Keratinocyte (primary cell): ENCODE results near the gene ADAMTS2. TPM values are rescaled to one million over a fixed set of nuclear protein-coding genes. Genes with fewer than 3 reads are reported as not detected.

Source experiments
- DNase-seq: peaks from one replicate; pipeline ENCODE4 v3.0.0-alpha.2; 2011; ENCODE audit warnings: low read depth, missing footprints, low spot score
- FAIRE-seq: peaks from 2 replicates; lab custom pipeline; 2011; peaks lifted over from hg19 to GRCh38; lab: Jason Lieb, UNC
- H2AFZ ChIP-seq: 2 replicates; pipeline ENCODE4 v1.6.0; 2012; ENCODE audit warnings: low read length, control low read depth, inconsistent platforms; ENCODE audit not compliant: control insufficient read depth
- H3K27ac ChIP-seq: 2 replicates; pipeline ENCODE4 v1.5.1; 2011; ENCODE audit warnings: low read length; ENCODE audit not compliant: control insufficient read depth, insufficient read depth
- H3K27me3 ChIP-seq: 3 replicates; pipeline ENCODE4 v1.6.0; 2011; ENCODE audit warnings: low read length; ENCODE audit not compliant: control insufficient read depth, insufficient read depth; ENCODE audit errors: extremely low read depth
- H3K36me3 ChIP-seq, 2 experiments: 2 replicates in 1 of 2; 3 replicates in 1 of 2; pipeline ENCODE4 v1.5.1; 2011; ENCODE audit warnings: low read length in 2 of 2, mild to moderate bottlenecking in 1 of 2; ENCODE audit not compliant: control insufficient read depth in 2 of 2, insufficient read depth in 2 of 2; ENCODE audit errors: extremely low read depth in 1 of 2
- H3K4me1 ChIP-seq: 3 replicates; pipeline ENCODE4 v1.5.1; 2011; ENCODE audit warnings: low read length; ENCODE audit not compliant: control insufficient read depth, insufficient read depth; ENCODE audit errors: extremely low read depth
- H3K4me2 ChIP-seq: 3 replicates; pipeline ENCODE4 v1.6.0; 2011; ENCODE audit warnings: low read depth, low read length; ENCODE audit not compliant: control insufficient read depth, insufficient read depth; ENCODE audit errors: extremely low read depth
- H3K4me3 ChIP-seq, 3 experiments: fragments of 200-600 bp in 1 of 3; sonication (generic) in 1 of 3; 2 replicates in 2 of 3; 3 replicates in 1 of 3; pipeline ENCODE4 v1.5.1; 2011 to 2016; ENCODE audit warnings: low read length in 3 of 3, mild to moderate bottlenecking in 3 of 3, control low read depth in 2 of 3, inconsistent platforms in 1 of 3, low read depth in 1 of 3, mixed read lengths in 1 of 3, mixed run types in 1 of 3, moderate library complexity in 1 of 3; ENCODE audit not compliant: control insufficient read depth in 2 of 3, insufficient read depth in 2 of 3; ENCODE audit errors: extremely low read depth in 1 of 3
- H3K79me2 ChIP-seq: 2 replicates; pipeline ENCODE4 v1.6.0; 2012; ENCODE audit warnings: low read length; ENCODE audit not compliant: control insufficient read depth, insufficient read depth
- H3K9ac ChIP-seq: 3 replicates; pipeline ENCODE4 v1.6.0; 2011; ENCODE audit warnings: low read length; ENCODE audit not compliant: control insufficient read depth, insufficient read depth; ENCODE audit errors: extremely low read depth
- H3K9me1 ChIP-seq: 3 replicates; pipeline ENCODE4 v1.6.0; 2011; ENCODE audit warnings: low read length; ENCODE audit not compliant: control insufficient read depth, insufficient read depth; ENCODE audit errors: extremely low read depth
- H3K9me3 ChIP-seq: 2 replicates; pipeline ENCODE4 v1.5.1; 2012; ENCODE audit warnings: low read depth, low read length; ENCODE audit not compliant: control insufficient read depth
- H4K20me1 ChIP-seq: 3 replicates; pipeline ENCODE4 v1.6.0; 2011; ENCODE audit warnings: low read length; ENCODE audit not compliant: control insufficient read depth, insufficient read depth; ENCODE audit errors: extremely low read depth
- EZH2 ChIP-seq: IDR thresholded peaks from one replicate; pipeline ENCODE4 v1.6.1; 2012; ENCODE audit warnings: inconsistent platforms, mild to moderate bottlenecking, low read length, moderate library complexity
- dilution Hi-C: fragments of 300-500 bp; cut with MboI; formaldehyde crosslinking; loops from one replicate; pipeline ENCODE4 v1.7.0; 2020; ENCODE audit warnings: low sequenced_read_pairs; ENCODE audit not compliant: extremely low pct_ligation_motif_present
- polyA plus RNA-seq, 5 experiments: library from polyadenylated mRNA; depleted of rRNA in 3 of 5; stranded (reverse) in 3 of 5; stranded (forward) in 1 of 5; unstranded in 1 of 5; fragments of >200 nt; gene quantifications; 1 replicate in 1 of 5; 2 replicates in 3 of 5; 3 replicates in 1 of 5; pipeline versions ENCODE4 v1.2.1 to v1.2.3, GENCODE V29; 2011 to 2012; ENCODE audit warnings: missing spikeins in 2 of 5, low read depth in 1 of 5, low replicate concordance in 1 of 5
- TF ChIP-seq, protein P1 (sequence below), 3 experiments: IDR thresholded peaks in 1 of 3; conservative IDR thresholded peaks in 1 of 3; optimal IDR thresholded peaks in 1 of 3; 2 replicates in 2 of 3; 3 replicates in 1 of 3; pipeline versions ENCODE3 to v1.5.1; 2011; ENCODE audit warnings: low read length in 3 of 3, mild to moderate bottlenecking in 3 of 3, moderate library complexity in 2 of 3, control low read depth in 1 of 3, inconsistent platforms in 1 of 3; ENCODE audit not compliant: insufficient read depth in 2 of 3; ENCODE audit errors: extremely low read depth in 1 of 3

ADAMTS2 gene
- polyA plus RNA-seq, 1 donor (not counting 4 experiments of a cell fraction or from before 2014, with no cell fraction given), result not detected

DNA sequence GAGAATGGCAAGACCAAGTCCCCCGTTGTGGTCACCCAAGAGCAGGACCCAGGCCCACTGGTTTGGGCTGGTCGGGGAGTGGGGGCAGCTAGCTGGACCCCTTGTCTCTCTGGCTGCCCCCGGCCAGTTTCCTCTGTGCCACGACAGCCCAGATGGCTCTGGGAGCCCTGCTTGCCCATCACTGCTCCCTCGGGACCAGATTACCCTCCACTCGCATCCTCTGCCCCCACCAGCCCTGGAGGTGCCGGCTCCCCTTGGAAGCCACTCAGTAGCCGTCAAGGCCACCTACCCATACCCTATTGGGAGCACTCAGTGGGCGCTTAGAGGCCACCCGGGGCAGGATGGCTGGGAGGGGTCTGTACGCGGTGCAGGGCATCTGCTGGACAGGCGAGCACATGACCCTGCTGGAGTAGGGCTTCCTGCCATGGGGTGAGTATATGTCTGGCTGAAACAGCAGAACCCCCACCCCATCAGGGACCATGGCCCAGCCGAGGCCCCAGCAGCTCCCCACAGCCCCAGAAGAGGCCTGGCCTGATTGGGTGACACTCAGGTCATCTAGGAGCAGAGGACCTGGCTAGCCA lies 215.1 kb downstream of the ADAMTS2 start:
- H3K36me3 ChIP-seq, result no peaks in the 10 kb centered on the region
- no peaks in the 10 kb centered on the region for H3K27me3 ChIP-seq
- H3K79me2 ChIP-seq, result no peaks in the 10 kb centered on the region
- no peak overlapping the region for H3K4me3 ChIP-seq
- H2AFZ ChIP-seq, result no peak overlapping the region
- DNase-seq, result no peak
- H3K27ac ChIP-seq, result no peak overlapping the region
- no peak overlapping the region for H3K9ac ChIP-seq
- no peak overlapping the region for H3K4me2 ChIP-seq
- TF ChIP-seq, protein P1, sequence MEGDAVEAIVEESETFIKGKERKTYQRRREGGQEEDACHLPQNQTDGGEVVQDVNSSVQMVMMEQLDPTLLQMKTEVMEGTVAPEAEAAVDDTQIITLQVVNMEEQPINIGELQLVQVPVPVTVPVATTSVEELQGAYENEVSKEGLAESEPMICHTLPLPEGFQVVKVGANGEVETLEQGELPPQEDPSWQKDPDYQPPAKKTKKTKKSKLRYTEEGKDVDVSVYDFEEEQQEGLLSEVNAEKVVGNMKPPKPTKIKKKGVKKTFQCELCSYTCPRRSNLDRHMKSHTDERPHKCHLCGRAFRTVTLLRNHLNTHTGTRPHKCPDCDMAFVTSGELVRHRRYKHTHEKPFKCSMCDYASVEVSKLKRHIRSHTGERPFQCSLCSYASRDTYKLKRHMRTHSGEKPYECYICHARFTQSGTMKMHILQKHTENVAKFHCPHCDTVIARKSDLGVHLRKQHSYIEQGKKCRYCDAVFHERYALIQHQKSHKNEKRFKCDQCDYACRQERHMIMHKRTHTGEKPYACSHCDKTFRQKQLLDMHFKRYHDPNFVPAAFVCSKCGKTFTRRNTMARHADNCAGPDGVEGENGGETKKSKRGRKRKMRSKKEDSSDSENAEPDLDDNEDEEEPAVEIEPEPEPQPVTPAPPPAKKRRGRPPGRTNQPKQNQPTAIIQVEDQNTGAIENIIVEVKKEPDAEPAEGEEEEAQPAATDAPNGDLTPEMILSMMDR (optimal IDR thresholded peaks at IDR 0.05 in 1 of 3, IDR thresholded peaks at IDR 0.05 in 1 of 3, conservative IDR thresholded peaks at IDR 0.05 in 1 of 3; ENCODE audit: extremely low read depth in 1 of 3, insufficient read depth in 2 of 3, low read length in 3 of 3), result no peak
- no peak for TF ChIP-seq EZH2
- no peak for FAIRE-seq
- H3K4me1 ChIP-seq, result no peaks in the 10 kb centered on the region
- dilution Hi-C loops, result no loop called here
- no peaks in the 10 kb centered on the region for H4K20me1 ChIP-seq
- H3K9me1 ChIP-seq, result no peaks in the 10 kb centered on the region
- H3K9me3 ChIP-seq, result peaks cover 11% of the 10 kb centered on the region

DNA sequence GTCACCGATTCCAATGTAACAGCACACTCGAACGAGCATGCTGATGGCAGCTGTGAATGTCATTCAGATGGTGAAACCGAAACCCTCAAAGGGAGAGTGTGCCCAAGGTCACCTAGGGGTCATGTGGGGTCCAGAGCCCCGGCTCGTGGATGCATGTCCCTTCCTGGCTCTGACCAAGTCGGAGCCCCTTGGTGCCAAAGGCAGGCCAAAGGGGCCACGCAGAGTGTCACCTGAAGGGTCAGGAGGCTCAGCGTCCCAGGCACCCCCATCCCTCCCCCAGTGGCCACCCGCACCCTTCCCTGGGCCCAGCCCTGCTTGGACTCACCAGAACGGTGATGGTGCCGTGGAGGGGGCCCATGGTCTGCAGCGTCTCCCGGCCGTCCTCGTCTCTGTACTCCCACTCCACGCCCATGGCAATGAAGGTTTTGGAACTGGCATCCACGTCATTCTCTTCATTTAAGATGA lies 215.6 kb downstream of the ADAMTS2 start:
- H3K27ac ChIP-seq, result no peak overlapping the region
- no peak overlapping the region for H3K4me2 ChIP-seq
- TF ChIP-seq EZH2, result no peak
- TF ChIP-seq, protein P1 (optimal IDR thresholded peaks at IDR 0.05 in 1 of 3, IDR thresholded peaks at IDR 0.05 in 1 of 3, conservative IDR thresholded peaks at IDR 0.05 in 1 of 3; ENCODE audit: extremely low read depth in 1 of 3, insufficient read depth in 2 of 3, low read length in 3 of 3), result no peak
- H3K36me3 ChIP-seq, result no peaks in the 10 kb centered on the region
- H3K79me2 ChIP-seq, result no peaks in the 10 kb centered on the region
- H4K20me1 ChIP-seq, result no peaks in the 10 kb centered on the region
- H3K4me3 ChIP-seq, result no peak overlapping the region
- no peak overlapping the region for H3K9ac ChIP-seq
- no peaks in the 10 kb centered on the region for H3K27me3 ChIP-seq
- DNase-seq (no peak), FAIRE-seq (no peak)
- no peaks in the 10 kb centered on the region for H3K4me1 ChIP-seq
- dilution Hi-C loops, result no loop called here
- H3K9me1 ChIP-seq, result no peaks in the 10 kb centered on the region
- H3K9me3 ChIP-seq, result peaks cover 16% of the 10 kb centered on the region
- H2AFZ ChIP-seq, result no peak overlapping the region
